CD4-positive, alpha-beta T cell treated with Interleukin-21 for 1 hour (primary cell): Measurements from ENCODE around the gene SLC31A1.

Experiments used
- DNase-seq: peaks from one replicate; pipeline ENCODE4 v3.0.0-alpha.2; 2020

Gene SLC31A1

GRCh38 chr9:113221003-113221799 lies at the start of gene SLC31A1, which contains the start of gene FKBP15:
SLC31A1 (plus strand) TSS chr9:113221544; CDS start chr9:113256149, 34,605 bp downstream.
FKBP15 (minus strand) TSS chr9:113221277; CDS start chr9:113221243, 34 bp downstream.
- DNase-seq, result peak; percentile 98

GRCh38 chr9:113173341-113173740 lies 48.0 kb upstream of the SLC31A1 start:
- no peak for DNase-seq

GRCh38 chr9:113176803-113177202 lies 44.5 kb upstream of the SLC31A1 start:
- no peak for DNase-seq

- no peak for DNase-seq
Observed at GRCh38 chr9:113177251-113177650, 44.1 kb upstream of the SLC31A1 start.

- no peak for DNase-seq
Observed at GRCh38 chr9:113178087-113178486, 43.3 kb upstream of the SLC31A1 start.

GRCh38 chr9:113179839-113180238 lies 41.5 kb upstream of the SLC31A1 start:
- DNase-seq, result no peak

GRCh38 chr9:113181165-113181564 lies 40.2 kb upstream of the SLC31A1 start:
- no peak for DNase-seq

GRCh38 chr9:113183956-113184488 lies 37.3 kb upstream of the SLC31A1 start:
- DNase-seq, result no peak

GRCh38 chr9:113184539-113184938 lies 36.8 kb upstream of the SLC31A1 start:
- DNase-seq, result no peak

- no peak for DNase-seq
Observed at GRCh38 chr9:113185271-113185670, 36.1 kb upstream of the SLC31A1 start.

- DNase-seq, result no peak
Observed at GRCh38 chr9:113186137-113186755, 35.1 kb upstream of the SLC31A1 start.

GRCh38 chr9:113187929-113188595 lies 33.3 kb upstream of the SLC31A1 start:
- DNase-seq, result peak; percentile 11

GRCh38 chr9:113192455-113192854 lies 28.9 kb upstream of the SLC31A1 start:
- DNase-seq, result no peak

- DNase-seq, result no peak
Observed at GRCh38 chr9:113199683-113200329, 21.5 kb upstream of the SLC31A1 start.

GRCh38 chr9:113205432-113205831 lies 15.9 kb upstream of the SLC31A1 start:
- no peak for DNase-seq

- DNase-seq, result no peak
Observed at GRCh38 chr9:113205861-113206260, 15.5 kb upstream of the SLC31A1 start.

GRCh38 chr9:113210815-113211214 lies 10.5 kb upstream of the SLC31A1 start:
- DNase-seq, result no peak

GRCh38 chr9:113215132-113215531 lies 6.2 kb upstream of the SLC31A1 start:
- peak; percentile 54 for DNase-seq

GRCh38 chr9:113216406-113216805 lies 4.9 kb upstream of the SLC31A1 start:
- DNase-seq, result no peak

- no peak for DNase-seq
Observed at GRCh38 chr9:113219186-113219936, 2.0 kb upstream of the SLC31A1 start.

GRCh38 chr9:113219969-113220368 lies 1.4 kb upstream of the SLC31A1 start:
- DNase-seq, result peak; percentile 39

- DNase-seq, result peak; percentile 21
Observed at GRCh38 chr9:113220467-113221002, 809 bp upstream of the SLC31A1 start.
